CD14-positive monocyte (primary cell): ENCODE measurements around the gene NEUROD2. TPM values are rescaled to one million over a fixed set of nuclear protein-coding genes. Genes with fewer than 3 reads are reported as not detected.

ENCODE experiments used
- DNase-seq, 3 donors: peaks; one replicate each; pipeline ENCODE4 v3.0.0-alpha.2; 2011 to 2022
- H2AFZ ChIP-seq: 2 replicates; pipeline ENCODE4 v1.6.0; 2012; ENCODE audit warnings: mild to moderate bottlenecking, low read depth, low read length, inconsistent platforms; ENCODE audit not compliant: insufficient read depth, poor library complexity, severe bottlenecking
- H3K27ac ChIP-seq, 2 donors: 1 replicate in 1 of 2; 2 replicates in 1 of 2; pipeline ENCODE4 v1.5.1; 2012 to 2013; ENCODE audit warnings: low read length in 2 of 2, control low read depth in 1 of 2, inconsistent platforms in 1 of 2, low read depth in 1 of 2, mild to moderate bottlenecking in 1 of 2
- H3K27me3 ChIP-seq, 2 donors: one replicate each; pipeline versions ENCODE4 v1.6.0 to v1.6.1; 2011 to 2013; ENCODE audit warnings: low read length in 2 of 2; ENCODE audit not compliant: control insufficient read depth in 2 of 2, insufficient read depth in 2 of 2
- H3K36me3 ChIP-seq, 2 donors: replicated peaks in 1 of 2; 1 replicate in 1 of 2; 2 replicates in 1 of 2; pipeline versions ENCODE4 v1.5.1 to v1.6.1; 2012 to 2013; ENCODE audit warnings: low read length in 2 of 2, control low read depth in 1 of 2, inconsistent platforms in 1 of 2, mild to moderate bottlenecking in 1 of 2; ENCODE audit not compliant: insufficient read depth in 2 of 2, control insufficient read depth in 1 of 2
- H3K4me1 ChIP-seq, 2 donors: 1 replicate in 1 of 2; 2 replicates in 1 of 2; pipeline versions ENCODE4 v1.5.1 to v1.6.1; 2012 to 2013; ENCODE audit warnings: low read length in 2 of 2, control low read depth in 1 of 2, inconsistent platforms in 1 of 2, mild to moderate bottlenecking in 1 of 2, moderate library complexity in 1 of 2; ENCODE audit not compliant: insufficient read depth in 2 of 2, control insufficient read depth in 1 of 2
- H3K4me2 ChIP-seq: replicated peaks from 2 replicates; pipeline ENCODE3; 2012; ENCODE audit warnings: low read length, moderate library complexity, mild to moderate bottlenecking; ENCODE audit not compliant: poor library complexity, severe bottlenecking; ENCODE audit errors: extremely low read depth
- H3K4me3 ChIP-seq, 3 experiments: fragments of 200-600 bp in 1 of 3; sonication (generic) in 1 of 3; replicated peaks in 1 of 3; 1 replicate in 2 of 3; 2 replicates in 1 of 3; pipeline ENCODE4 v1.5.1; 2011 to 2013; ENCODE audit warnings: low read length in 3 of 3, mild to moderate bottlenecking in 3 of 3, control low read depth in 2 of 3, low read depth in 2 of 3, inconsistent platforms in 1 of 3, moderate library complexity in 1 of 3
- H3K79me2 ChIP-seq: 2 replicates; pipeline ENCODE4 v1.6.0; 2012; ENCODE audit warnings: mild to moderate bottlenecking, control low read depth, inconsistent platforms, low read length, moderate library complexity; ENCODE audit not compliant: insufficient read depth
- H3K9ac ChIP-seq: 2 replicates; pipeline ENCODE4 v1.6.0; 2017; ENCODE audit warnings: low read length, mild to moderate bottlenecking; ENCODE audit not compliant: insufficient read depth, poor library complexity, severe bottlenecking
- H3K9me3 ChIP-seq, 2 donors: replicated peaks in 1 of 2; 1 replicate in 1 of 2; 2 replicates in 1 of 2; pipeline versions ENCODE4 v1.5.1 to v1.6.1; 2012 to 2013; ENCODE audit warnings: low read length in 2 of 2, control low read depth in 1 of 2; ENCODE audit not compliant: control insufficient read depth in 1 of 2, insufficient read depth in 1 of 2
- H4K20me1 ChIP-seq: 2 replicates; pipeline ENCODE4 v1.6.0; 2012; ENCODE audit warnings: mild to moderate bottlenecking, low read length, control low read depth, moderate library complexity; ENCODE audit not compliant: insufficient read depth
- H3K27ac Mint-ChIP-seq, 7 donors: one replicate each; pipeline ENCODE4 v1.8.0; 2020; ENCODE audit warnings: mild to moderate bottlenecking in 7 of 7, mixed read lengths in 7 of 7, moderate library complexity in 6 of 7, inconsistent platforms in 2 of 7
- H3K27me3 Mint-ChIP-seq, 3 donors: one replicate each; pipeline ENCODE4 v1.8.0; 2021 to 2022; ENCODE audit warnings: low read depth in 3 of 3, mild to moderate bottlenecking in 3 of 3, mixed read lengths in 3 of 3, moderate library complexity in 3 of 3, inconsistent platforms in 1 of 3
- H3K36me3 Mint-ChIP-seq, 2 donors: one replicate each; pipeline ENCODE4 v1.8.0; 2020; ENCODE audit warnings: mixed read lengths in 2 of 2, inconsistent platforms in 1 of 2, mild to moderate bottlenecking in 1 of 2
- H3K4me1 Mint-ChIP-seq: one replicate; pipeline ENCODE4 v1.8.0; 2020; ENCODE audit warnings: mild to moderate bottlenecking, mixed read lengths
- H3K4me3 Mint-ChIP-seq, 2 donors: one replicate each; pipeline ENCODE4 v1.8.0; 2020; ENCODE audit warnings: mild to moderate bottlenecking in 2 of 2, mixed read lengths in 2 of 2, moderate library complexity in 1 of 2
- H3K9me3 Mint-ChIP-seq, 7 donors: one replicate each; pipeline ENCODE4 v1.8.0; 2020 to 2022; ENCODE audit warnings: mixed read lengths in 7 of 7, mild to moderate bottlenecking in 6 of 7, moderate library complexity in 6 of 7, inconsistent platforms in 2 of 7
- WGBS: methylation state at CpG from one replicate; pipeline ENCODE4 v1.1.5; 2013; ENCODE audit warnings: missing lambda C conversion rate; ENCODE audit not compliant: insufficient coverage; 5-methylcytosine and 5-hydroxymethylcytosine counted together
- intact Hi-C, 2 donors: fragments of 100-400 bp; cut with micrococcal nuclease; formaldehyde crosslinking; loops; one replicate each; pipeline versions ENCODE4 v1.15.0 to v1.15.1; 2023
- polyA plus RNA-seq, 3 donors: library from polyadenylated mRNA; depleted of rRNA in 1 of 3; unstranded in 2 of 3; stranded (reverse) in 1 of 3; fragments of 300-500 nt in 2 of 3; fragments of >200 nt in 1 of 3; fragmentation: Illumina TruSeq in 2 of 3; gene quantifications; 1 replicate in 2 of 3; 2 replicates in 1 of 3; pipeline ENCODE4 v1.2.3, GENCODE V29; 2012 to 2021
- TF ChIP-seq, protein P1 (sequence below): fragments of 200-600 bp; IDR thresholded peaks from one replicate; pipeline ENCODE4 v1.8.0; 2022; ENCODE audit warnings: antibody characterized with exemption, mild to moderate bottlenecking

Gene NEUROD2
- polyA plus RNA-seq, 3 donors: not detected

DNA sequence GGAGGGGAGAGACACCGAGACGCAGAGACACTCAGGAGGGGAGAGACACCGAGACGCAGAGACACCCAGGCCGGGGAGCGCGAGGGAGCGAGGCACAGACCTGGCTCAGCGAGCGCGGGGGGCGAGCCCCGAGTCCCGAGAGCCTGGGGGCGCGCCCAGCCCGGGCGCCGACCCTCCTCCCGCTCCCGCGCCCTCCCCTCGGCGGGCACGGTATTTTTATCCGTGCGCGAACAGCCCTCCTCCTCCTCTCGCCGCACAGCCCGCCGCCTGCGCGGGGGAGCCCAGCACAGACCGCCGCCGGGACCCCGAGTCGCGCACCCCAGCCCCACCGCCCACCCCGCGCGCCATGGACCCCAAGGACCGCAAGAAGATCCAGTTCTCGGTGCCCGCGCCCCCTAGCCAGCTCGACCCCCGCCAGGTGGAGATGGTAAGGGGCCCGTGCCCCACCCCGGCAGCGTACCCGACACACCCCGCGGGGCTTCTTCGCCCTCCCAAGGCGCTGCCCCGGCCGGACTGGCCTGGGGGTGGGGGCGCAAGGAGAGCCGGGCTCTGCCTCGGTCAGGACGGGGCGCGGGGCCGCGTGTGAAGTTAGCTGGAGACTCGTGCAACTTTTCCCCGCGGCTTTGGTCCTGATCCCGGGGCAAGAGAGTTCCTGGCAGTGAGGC, 19.5 kb upstream of the NEUROD2 start:
- no peaks in the 10 kb centered on the region for H3K79me2 ChIP-seq
- peaks cover 20 to 33% of the 10 kb centered on the region in 2 donors for H3K4me1 ChIP-seq
- no peak overlapping the region for H3K9ac ChIP-seq
- peaks cover 48 to 65% (median 53%) of the 10 kb centered on the region in 3 donors for H3K27me3 Mint-ChIP-seq
- H4K20me1 ChIP-seq: no peaks in the 10 kb centered on the region
- H3K36me3 Mint-ChIP-seq: no peaks in the 10 kb centered on the region
- no peak overlapping the region for H3K27ac Mint-ChIP-seq
- TF ChIP-seq, protein P1, sequence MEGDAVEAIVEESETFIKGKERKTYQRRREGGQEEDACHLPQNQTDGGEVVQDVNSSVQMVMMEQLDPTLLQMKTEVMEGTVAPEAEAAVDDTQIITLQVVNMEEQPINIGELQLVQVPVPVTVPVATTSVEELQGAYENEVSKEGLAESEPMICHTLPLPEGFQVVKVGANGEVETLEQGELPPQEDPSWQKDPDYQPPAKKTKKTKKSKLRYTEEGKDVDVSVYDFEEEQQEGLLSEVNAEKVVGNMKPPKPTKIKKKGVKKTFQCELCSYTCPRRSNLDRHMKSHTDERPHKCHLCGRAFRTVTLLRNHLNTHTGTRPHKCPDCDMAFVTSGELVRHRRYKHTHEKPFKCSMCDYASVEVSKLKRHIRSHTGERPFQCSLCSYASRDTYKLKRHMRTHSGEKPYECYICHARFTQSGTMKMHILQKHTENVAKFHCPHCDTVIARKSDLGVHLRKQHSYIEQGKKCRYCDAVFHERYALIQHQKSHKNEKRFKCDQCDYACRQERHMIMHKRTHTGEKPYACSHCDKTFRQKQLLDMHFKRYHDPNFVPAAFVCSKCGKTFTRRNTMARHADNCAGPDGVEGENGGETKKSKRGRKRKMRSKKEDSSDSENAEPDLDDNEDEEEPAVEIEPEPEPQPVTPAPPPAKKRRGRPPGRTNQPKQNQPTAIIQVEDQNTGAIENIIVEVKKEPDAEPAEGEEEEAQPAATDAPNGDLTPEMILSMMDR: no peak
- H3K27ac ChIP-seq: no peak overlapping the region
- 6% methylated on average over 61 of the region's 72 CpGs for WGBS
- H3K4me3 ChIP-seq: no peak overlapping the region
- no peak overlapping the region for H2AFZ ChIP-seq
- intact Hi-C loops: no loop called here
- H3K4me2 ChIP-seq: no peak overlapping the region
- DNase-seq: no peak
- H3K4me1 Mint-ChIP-seq: peaks cover 34% of the 10 kb centered on the region
- H3K9me3 Mint-ChIP-seq: peaks cover 0 to 11% (median 2%) of the 10 kb centered on the region in 7 donors
- no peaks in the 10 kb centered on the region for H3K9me3 ChIP-seq
- H3K27me3 ChIP-seq: peaks cover 16 to 46% of the 10 kb centered on the region in 2 donors
- H3K36me3 ChIP-seq: no peaks in the 10 kb centered on the region
- H3K4me3 Mint-ChIP-seq: peak overlapping the region in 1 of 2 donors; percentile 84

DNA sequence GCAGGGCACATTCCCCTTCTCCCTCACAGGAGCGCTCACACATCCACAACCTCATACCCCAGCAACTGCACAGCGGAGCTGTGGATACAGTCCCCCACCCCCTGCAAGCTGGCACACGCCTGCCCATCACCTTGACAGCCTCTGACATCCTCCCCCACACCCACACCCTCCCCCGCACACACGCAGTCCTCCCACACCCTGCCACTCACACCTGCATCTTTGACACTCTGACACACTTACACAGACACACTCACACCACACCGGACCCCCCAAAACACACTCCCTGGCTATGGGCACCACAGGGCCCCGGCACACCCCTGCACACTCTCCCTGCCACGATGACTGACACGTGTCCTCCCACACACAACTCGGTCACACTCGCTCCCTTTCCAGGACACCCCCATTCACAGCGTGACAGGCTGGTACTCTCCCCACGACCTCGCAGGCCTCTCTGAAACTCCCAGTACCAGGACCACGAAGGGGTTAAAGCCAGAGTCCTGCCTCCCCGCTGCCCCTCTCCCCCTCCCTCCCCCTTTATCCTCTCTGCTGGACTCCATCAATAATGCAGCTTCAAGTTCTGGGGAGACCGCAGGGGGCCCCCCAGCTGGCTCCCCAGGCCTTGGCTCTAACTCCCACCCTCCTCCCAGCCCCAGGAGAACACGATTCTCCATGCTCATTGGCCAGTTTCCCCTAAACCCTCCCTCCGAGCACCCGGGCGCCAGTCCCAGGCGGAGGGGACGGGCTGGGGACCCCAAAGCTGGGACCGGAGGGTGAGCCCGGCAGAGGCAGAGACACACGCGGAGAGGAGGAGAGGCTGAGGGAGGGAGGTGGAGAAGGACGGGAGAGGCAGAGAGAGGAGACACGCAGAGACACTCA, 18.7 kb upstream of the NEUROD2 start, which contains the start of gene PPP1R1B:
TSS of gene PPP1R1B (plus strand) at position 782 of the 876 bp plus-strand sequence. CDS start 441 bp downstream, outside the sequence.
- Mint-ChIP-seq H3K4me1 (peaks cover 36% of the 10 kb centered on the region), H3K36me3 (no peaks in the 10 kb centered on the region), H3K4me3 (peak within 1 kb of the TSS in 1 of 2 donors; percentile 84), H3K27me3 (peaks cover 48 to 67% (median 57%) of the 10 kb centered on the region in 3 donors), H3K27ac (peak within 1 kb of the TSS in 2 of 7 donors; percentile 25 to 59), H3K9me3 (peaks cover 0 to 11% (median 2%) of the 10 kb centered on the region in 7 donors)
- intact Hi-C loops: no loop called here
- no peaks in the 10 kb centered on the region for H4K20me1 ChIP-seq
- H3K4me3 ChIP-seq: no peak within 1 kb of the TSS
- H3K4me2 ChIP-seq: no peak within 1 kb of the TSS
- peaks cover 16 to 49% of the 10 kb centered on the region in 2 donors for H3K27me3 ChIP-seq
- TF ChIP-seq, protein P1: no peak
- DNase-seq: no peak
- no peaks in the 10 kb centered on the region for H3K79me2 ChIP-seq
- no peak within 1 kb of the TSS for H2AFZ ChIP-seq
- no peaks in the 10 kb centered on the region for H3K9me3 ChIP-seq
- no peaks in the 10 kb centered on the region for H3K36me3 ChIP-seq
- peaks cover 22 to 36% of the 10 kb centered on the region in 2 donors for H3K4me1 ChIP-seq
- 32% methylated on average over 24 of the region's 29 CpGs for WGBS
- H3K27ac ChIP-seq: no peak within 1 kb of the TSS
- H3K9ac ChIP-seq: no peak within 1 kb of the TSS
